GM21528 (cell line): Measurements from ENCODE around the gene LBP.
"Not testable (repeated sequence)": the region's sequence is repeated elsewhere in the genome, so short reads cannot be mapped to it uniquely, and the experiment has no call there.

Source experiments
- ATAC-seq: cut with Tn5 transposase; IDR thresholded peaks from one replicate; pipeline ENCODE4 v1.9.1; 2021; ENCODE audit warnings: mild to moderate bottlenecking, moderate library complexity; ENCODE audit not compliant: unreplicated experiment, low FRiP score

Gene LBP

GRCh38 chr20:38346247-38346651 is at the start of gene LBP:
Gene LBP, plus strand, starts transcription at chr20:38346482. Its CDS starts 35 bp downstream, at chr20:38346517.
- ATAC-seq, result no peak

- no peak for ATAC-seq
Measured at GRCh38 chr20:38297916-38298674, 48.2 kb upstream of the LBP start.

- ATAC-seq, result no peak
Measured at GRCh38 chr20:38298768-38299288, 47.5 kb upstream of the LBP start.

GRCh38 chr20:38299963-38300362 is 46.3 kb upstream of the LBP start:
- ATAC-seq, result no peak

GRCh38 chr20:38300438-38300837 is 45.8 kb upstream of the LBP start:
- ATAC-seq, result no peak

GRCh38 chr20:38301309-38301708 is 45.0 kb upstream of the LBP start:
- ATAC-seq, result no peak

GRCh38 chr20:38302786-38303185 is 43.5 kb upstream of the LBP start:
- no peak for ATAC-seq

GRCh38 chr20:38303908-38304379 is 42.3 kb upstream of the LBP start, which contains the start of gene BPI:
Gene BPI, plus strand, starts transcription at chr20:38304156. Its CDS starts 68 bp downstream, at chr20:38304224.
- no peak for ATAC-seq

GRCh38 chr20:38304845-38305447 is 41.3 kb upstream of the LBP start:
- ATAC-seq, result no peak

- no peak for ATAC-seq
Measured at GRCh38 chr20:38305541-38305940, 40.7 kb upstream of the LBP start.

- no peak for ATAC-seq
Measured at GRCh38 chr20:38306379-38306778, 39.9 kb upstream of the LBP start.

- ATAC-seq, result no peak
Measured at GRCh38 chr20:38307371-38308046, 38.8 kb upstream of the LBP start.

- no peak for ATAC-seq
Measured at GRCh38 chr20:38308047-38308438, 38.2 kb upstream of the LBP start.

GRCh38 chr20:38308447-38308846 is 37.8 kb upstream of the LBP start:
- no peak for ATAC-seq

- no peak for ATAC-seq
Measured at GRCh38 chr20:38311091-38311490, 35.2 kb upstream of the LBP start.

- no peak for ATAC-seq
Measured at GRCh38 chr20:38311491-38311890, 34.8 kb upstream of the LBP start.

GRCh38 chr20:38313676-38314075 is 32.6 kb upstream of the LBP start:
- no peak for ATAC-seq

GRCh38 chr20:38314350-38314749 is 31.9 kb upstream of the LBP start:
- ATAC-seq, result not testable (repeated sequence)

GRCh38 chr20:38315290-38315966 is 30.9 kb upstream of the LBP start:
- ATAC-seq, result no peak

GRCh38 chr20:38316341-38316740 is 29.9 kb upstream of the LBP start:
- ATAC-seq, result no peak

- no peak for ATAC-seq
Measured at GRCh38 chr20:38317422-38317821, 28.9 kb upstream of the LBP start.
